GM18505 (cell line): Measurements from ENCODE around the gene CBX8.

Experiments used
- ATAC-seq: cut with Tn5 transposase; IDR thresholded peaks from one replicate; pipeline ENCODE4 v1.9.1; 2021; ENCODE audit not compliant: unreplicated experiment
- POLR2A ChIP-seq: IDR thresholded peaks from 4 replicates; pipeline ENCODE4 v1.6.1; 2011; ENCODE audit warnings: borderline replicate concordance; ENCODE audit not compliant: insufficient read depth, insufficient read length; ENCODE audit errors: extremely low read depth

The CBX8 gene

DNA sequence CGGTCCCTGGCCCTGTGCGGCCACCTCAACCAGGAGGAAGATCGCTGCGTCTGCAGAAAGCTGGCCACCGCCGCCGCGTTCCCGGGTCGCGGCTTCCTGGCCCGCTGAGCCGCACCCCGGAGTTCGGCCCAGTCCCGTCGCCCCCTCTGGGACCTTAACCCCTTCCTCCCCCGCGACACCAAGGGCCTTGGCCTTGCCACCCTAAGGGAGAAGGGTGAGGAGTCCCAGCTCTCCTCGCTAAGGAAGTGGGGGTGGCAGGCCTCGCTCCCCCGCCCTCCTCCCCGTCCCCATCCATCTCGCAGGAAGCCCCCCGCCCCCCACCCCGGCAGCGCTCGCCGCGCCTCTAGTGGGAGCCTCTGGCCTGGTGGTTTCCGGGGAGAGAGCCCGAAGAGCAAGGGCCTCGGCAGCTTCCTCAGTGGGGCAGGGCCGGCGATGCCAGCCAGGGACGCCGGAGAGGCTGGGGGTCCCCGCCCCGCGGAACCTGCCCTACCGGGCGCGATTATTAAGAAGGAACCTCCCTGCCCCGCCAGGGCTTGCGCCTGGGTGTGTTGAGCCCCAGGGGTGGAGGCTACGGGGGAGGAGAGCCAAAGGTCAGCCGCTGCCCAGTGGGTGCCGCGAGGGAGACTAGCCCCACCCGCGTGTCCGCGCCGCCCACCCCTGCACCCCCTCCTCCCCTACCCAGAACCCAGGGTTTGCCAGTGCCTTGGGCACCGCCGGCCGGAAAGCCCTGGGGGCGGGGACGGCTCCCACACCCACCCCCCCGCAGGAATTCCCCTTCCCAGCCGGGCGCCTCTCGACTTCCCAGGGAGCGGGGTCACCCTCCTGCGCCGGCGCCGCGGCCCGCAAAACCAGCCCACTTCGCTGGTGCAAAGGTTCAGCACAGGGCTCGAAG lies 35.6 kb upstream of the CBX8 start:
- no peak for ATAC-seq
- no peak for TF ChIP-seq POLR2A

DNA sequence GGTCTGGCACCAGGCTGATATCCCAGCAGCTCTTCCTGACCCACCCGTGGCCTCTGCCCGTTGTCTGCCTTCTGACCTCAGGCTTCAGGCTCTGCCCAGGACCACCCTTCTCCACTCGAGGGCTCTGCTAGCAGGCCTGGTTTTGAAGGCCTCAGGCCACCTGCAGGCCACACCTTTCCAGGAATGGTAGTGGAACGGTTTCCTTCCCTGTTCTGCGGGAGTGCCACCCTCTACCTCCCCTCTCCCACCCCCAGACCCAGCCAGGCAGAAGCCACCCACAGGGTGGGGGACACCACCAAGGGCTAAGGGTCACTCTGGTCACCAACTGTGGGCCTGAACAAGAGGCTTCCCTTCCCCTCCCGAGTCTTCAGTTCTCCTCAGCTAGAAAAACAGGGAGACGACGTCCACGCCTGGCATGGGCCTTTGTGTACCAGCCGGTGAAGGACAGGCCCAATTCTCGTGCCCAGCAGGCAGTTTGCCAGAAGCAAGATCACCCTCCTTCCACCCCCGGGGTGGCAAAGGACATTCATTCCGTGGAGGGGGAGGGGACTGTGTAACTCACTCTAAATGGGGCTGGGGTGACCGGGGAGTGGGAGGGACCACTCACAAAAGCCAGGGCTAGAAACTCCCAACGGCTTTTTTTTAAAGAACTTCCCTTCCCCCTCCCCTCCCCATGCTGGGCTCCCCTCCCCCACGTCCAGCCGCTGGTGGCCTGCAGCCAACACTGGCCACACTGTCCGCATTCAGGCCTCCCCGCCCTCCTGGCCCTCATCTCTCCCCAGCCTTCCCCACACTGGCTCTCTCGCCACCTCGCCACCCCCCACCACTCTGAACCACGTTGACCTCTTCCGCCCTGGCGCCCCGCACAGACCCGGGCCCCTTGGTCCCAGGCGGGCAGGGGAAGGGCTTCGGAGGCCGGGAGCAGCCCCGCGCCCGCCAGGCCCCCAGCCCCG lies 34.7 kb upstream of the CBX8 start:
- TF ChIP-seq POLR2A = no peak

DNA sequence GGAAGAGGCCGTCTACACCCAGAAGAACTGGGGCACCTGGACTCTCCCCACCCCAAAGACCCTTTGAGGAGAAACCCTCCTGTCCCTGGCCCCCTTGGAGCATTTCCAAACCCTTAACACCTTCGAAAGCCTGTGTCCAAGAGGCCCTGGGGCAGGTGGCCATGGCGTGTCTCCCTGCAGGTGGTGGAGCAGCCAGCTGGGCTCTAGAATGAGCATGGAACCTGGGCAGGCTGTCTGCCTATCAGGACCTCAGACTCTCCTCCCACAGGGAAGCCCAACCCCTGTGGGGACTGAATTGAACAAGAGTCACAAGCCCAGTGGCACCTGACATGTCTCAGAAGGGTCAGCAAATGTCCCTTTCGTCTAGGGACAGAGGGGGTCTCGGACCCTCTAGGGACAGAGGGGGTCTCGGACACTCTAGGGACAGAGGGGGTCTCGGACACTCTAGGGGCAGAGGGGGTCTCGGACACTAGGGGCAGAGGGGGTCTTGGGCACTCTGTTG lies 33.9 kb upstream of the CBX8 start:
- ATAC-seq = no peak
- TF ChIP-seq POLR2A = no peak

More for the DNA sequence above, 34.7 kb upstream of the CBX8 start:
- ATAC-seq = no peak

DNA sequence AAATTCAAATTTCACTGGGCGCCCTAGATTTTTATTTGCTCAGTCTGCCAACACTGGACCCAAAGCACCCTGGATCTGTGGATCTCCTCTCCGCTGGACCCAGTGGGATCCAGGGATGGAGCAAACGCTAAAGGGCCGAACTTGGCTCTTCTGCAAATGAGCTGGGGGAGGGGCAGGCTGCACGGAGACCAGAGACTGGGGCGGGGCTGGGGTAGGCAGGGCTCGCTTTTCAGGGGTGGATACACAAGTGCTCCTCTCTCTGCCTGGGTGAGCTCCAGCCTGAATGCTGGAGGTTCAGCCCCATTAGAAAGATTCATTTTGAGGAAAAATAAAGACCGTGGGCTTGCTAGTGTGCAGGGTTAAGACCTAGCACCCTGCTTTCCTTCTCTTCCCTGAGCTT lies 33.4 kb upstream of the CBX8 start:
- TF ChIP-seq POLR2A = no peak
- no peak for ATAC-seq

DNA sequence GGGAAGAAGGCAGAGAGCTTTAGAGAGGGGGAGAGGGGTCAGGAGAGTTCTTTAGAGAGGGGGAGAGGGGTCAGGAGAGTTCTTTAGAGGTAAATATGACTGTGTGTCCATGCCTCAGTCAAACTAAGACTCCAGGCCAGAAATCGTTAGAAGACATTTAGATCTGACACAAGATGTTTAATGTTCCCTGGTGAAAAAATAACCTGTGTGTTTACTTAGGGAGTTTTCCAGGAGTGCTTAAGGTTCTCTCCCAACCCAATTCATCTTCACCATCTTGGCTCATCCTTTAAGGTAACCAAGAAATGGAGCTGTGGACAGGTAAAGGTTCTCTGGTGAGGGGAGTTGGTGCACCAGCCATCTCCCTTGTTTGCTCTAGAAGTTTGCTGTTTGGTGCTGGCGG lies 32.6 kb upstream of the CBX8 start:
- ATAC-seq = no peak
- TF ChIP-seq POLR2A = no peak

DNA sequence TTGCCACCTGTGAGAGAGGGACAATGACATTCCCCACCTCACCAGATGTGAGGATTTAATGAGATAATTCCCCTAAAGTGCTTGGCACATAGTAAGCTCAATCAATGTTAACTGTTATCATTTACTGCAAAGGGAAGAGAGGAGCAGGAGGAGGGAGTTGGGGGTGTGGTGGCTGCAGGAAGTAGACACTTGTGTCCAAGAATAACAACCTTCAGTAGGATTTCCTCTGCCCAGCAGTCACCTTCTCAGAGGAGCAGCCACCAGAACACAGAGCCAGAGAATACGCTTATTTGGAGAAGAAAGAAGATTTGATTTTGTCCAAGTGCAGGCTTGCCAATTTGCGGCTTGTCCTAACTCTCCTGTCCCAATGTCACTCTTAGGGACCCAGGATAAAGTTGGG lies 32.1 kb upstream of the CBX8 start:
- no peak for ATAC-seq
- no peak for TF ChIP-seq POLR2A

DNA sequence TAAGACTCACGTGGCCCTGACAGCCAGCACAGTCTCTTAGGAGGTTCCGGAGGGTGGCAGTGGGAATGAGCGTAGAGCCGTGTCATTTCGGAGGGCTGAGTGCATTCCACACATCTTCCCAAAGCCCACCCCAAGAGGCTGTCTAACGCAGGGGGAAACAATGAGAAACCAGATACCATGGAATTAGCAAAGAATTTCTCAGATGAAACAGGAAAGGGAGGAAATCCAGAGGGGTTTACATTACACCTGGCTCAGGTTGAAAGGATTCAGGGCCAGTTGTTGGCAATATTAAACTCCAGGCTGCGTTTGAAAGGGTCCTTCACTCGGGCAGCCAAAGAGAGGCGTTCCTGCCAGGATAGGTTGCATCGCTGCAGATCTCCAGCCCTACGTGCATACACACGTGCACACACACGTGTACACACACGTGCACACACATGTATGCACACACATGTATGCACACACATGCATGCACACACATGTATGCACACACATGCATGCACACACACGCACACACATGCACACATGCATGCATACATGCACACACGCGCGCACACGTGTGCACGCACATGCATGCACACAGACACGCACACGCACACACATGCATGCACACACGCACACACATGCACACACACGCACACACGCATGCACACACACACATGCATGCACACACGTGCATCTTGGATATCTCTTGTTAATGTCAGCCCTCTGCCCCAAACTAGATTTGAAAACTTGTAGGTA lies 30.1 kb upstream of the CBX8 start:
- no peak for TF ChIP-seq POLR2A
- ATAC-seq = no peak

DNA sequence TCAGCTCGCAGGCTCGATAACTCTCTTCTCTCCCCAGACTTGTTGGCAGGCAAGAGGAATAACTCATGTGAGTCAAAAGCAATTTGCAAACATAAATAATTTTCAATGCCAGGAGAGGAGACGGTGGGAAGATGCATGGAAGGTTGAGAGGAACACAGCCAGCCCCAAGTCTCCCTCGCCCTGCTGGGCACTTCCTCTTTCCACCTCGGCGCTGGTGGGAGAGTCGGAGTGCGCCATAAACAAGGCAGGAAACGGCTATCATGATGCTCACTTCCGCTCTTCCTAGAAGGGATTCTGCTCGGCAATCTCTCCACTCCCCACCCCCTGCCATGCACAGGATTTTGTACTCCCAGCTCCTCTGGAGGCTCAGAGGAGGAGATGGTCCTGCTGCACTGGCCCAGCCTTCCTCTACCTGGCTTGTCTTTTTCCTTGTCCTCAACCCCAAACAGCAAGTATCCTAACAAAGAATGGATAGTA lies 29.4 kb upstream of the CBX8 start:
- no peak for TF ChIP-seq POLR2A
- no peak for ATAC-seq

DNA sequence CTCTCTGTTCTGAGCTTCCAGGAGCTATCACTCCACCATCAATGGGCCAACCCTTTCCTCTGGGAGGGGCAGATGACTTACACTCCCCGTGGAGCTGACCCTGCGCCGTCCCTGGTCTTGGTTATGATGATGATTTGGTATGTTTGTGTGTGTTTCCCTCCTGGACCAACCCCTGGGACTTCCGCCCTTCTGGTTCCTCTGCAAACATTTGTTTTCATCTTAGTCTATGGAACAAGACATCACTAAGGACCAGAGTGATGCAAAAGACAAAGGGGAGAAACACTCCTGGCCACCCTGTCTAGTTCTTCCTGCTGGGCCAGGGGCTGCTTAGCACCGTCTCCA lies 28.7 kb upstream of the CBX8 start:
- no peak for TF ChIP-seq POLR2A

DNA sequence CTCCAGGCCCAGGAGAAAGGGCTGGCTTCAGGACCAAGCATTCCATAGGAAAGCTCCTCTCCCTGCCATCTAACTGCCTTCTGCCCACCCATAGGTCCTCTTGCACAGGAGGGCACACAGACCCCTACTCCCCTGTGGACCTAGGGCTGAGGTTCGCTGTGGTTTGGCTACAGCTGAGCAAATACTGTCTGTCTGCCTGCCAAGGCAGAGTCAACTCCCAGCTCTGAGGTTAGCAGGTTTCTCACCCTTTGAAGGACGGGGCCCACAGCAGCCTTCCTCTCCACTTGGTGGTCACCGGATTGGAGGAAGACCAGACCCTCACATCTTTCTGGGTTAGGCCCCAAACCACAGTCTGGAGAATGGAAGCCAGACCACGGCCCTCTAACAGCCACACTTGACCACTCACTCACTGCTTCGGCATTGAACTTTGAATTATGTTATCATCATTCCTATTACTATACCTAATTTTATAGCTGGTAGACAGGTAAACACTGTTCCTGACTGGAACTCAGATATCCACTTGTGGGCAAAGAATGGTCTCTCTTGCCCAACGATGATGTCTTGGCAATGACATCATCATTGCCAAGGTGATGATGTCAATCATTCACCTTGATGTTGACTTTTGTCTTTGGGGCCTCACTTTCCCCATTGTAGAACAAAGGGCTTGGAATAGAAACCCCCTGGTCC lies 28.2 kb upstream of the CBX8 start:
- TF ChIP-seq POLR2A = no peak
- ATAC-seq = no peak

More for the DNA sequence above, 28.7 kb upstream of the CBX8 start:
- ATAC-seq = no peak

DNA sequence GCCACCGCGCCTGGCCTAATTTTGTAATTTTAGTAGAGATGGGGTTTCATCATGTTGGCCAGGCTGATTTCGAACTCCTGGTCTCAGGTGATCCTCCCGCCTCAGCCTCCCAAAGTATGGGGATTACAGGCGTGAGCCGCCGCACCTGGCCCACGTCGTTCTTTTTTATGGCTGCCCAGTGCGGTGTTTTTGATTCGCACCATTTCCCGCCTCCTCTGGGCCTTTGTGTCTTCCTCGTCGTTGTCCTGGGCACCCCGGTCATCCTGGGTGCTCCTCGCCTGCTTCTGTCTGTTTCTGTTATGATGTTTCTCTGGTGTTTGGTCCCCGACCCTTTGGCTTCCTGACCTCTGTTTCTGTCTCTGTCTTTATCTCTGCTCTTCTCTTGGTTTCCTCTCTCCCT lies 27.4 kb upstream of the CBX8 start:
- no peak for ATAC-seq
- TF ChIP-seq POLR2A = no peak

DNA sequence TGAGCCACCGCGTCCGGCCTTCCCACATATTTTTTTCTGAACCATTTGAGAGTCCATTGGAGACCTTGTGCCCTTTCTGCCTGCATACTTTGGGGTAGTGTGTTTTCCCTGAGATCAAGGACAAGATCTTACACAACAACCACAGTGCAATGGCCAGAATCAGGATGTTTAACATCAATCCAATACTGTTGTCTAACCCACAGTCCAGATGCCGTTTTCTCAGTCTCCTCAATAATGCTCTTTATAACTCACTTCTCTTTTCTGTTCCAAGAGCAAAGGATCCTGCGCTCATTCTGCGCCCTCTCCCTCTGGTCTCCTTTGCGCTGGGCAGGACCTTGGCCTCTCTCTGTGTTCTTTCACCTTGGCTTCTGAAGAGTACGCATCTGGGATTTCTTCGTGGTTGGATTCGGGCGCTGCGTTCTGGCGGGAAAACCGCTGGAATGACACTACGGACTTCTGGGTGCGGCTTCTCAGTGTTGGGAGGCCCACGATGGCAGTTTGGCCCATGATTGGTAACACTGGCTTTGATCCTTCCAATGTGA lies 25.8 kb upstream of the CBX8 start:
- TF ChIP-seq POLR2A = no peak
- no peak for ATAC-seq
